HCT116 (cell line): ENCODE results near the gene KCNC3. TPM values are rescaled to one million over a fixed set of nuclear protein-coding genes. Genes with fewer than 3 reads are reported as not detected.

Experiments used
- ATAC-seq: fragments of 200-7000 bp; cut with Tn5 transposase; 2 replicates; pipeline ENCODE4 v1.9.1; 2020; ENCODE audit warnings: mild to moderate bottlenecking, moderate library complexity
- BruUV-seq: library from RNA; stranded (reverse); fragments of 400-500 nt; replicated peaks from 2 replicates; lab custom pipeline; 2021; lab: Mats Ljungman, UMichigan
- CTCF ChIA-PET: fragments of 300-600 bp; sonication (Branson Sonifier 250); formaldehyde crosslinking; loops from one replicate; lab custom pipeline; 2021; ENCODE audit warnings: antibody characterized with exemption; lab: Charles Lee
- POLR2A ChIA-PET: fragments of 300-600, 350-600 bp; sonication (Branson Sonifier 250); formaldehyde crosslinking; loops from one replicate; lab custom pipeline; 2021; ENCODE audit warnings: antibody characterized with exemption; lab: Charles Lee
- RAD21 ChIA-PET, 2 experiments: fragments of 300-600 bp; sonication (Branson Sonifier 250); formaldehyde crosslinking; loops; one replicate each; lab custom pipeline; 2023; ENCODE audit warnings: low total read pairs in 2 of 2; ENCODE audit not compliant: uncharacterized antibody in 2 of 2, unreplicated experiment in 2 of 2, low non-redundant PET in 1 of 2; lab: Charles Lee
- DNase-seq: peaks from one replicate; pipeline ENCODE4 v3.0.0-alpha.2; 2010; ENCODE audit warnings: low read depth, low spot score
- H2AFZ ChIP-seq: fragments of 200-600 bp; shearing (Covaris generic), sonication (generic); 2 replicates; pipeline ENCODE4 v1.6.1; 2017; ENCODE audit warnings: low read depth, mixed run types, mixed read lengths, antibody characterized with exemption, low read length; ENCODE audit not compliant: poor library complexity, severe bottlenecking
- H3K27ac ChIP-seq: 2 replicates; pipeline ENCODE4 v1.5.1; 2012; ENCODE audit warnings: low read depth, low read length
- H3K27me3 ChIP-seq: fragments of 200-600 bp; sonication (generic); 2 replicates; pipeline ENCODE4 v1.6.1; 2016; ENCODE audit warnings: mixed run types, low read length, mixed read lengths; ENCODE audit not compliant: insufficient read depth
- H3K36me3 ChIP-seq, 2 experiments: fragments of 200-500 bp in 1 of 2; fragments of 200-600 bp in 1 of 2; sonication (Bioruptor generic) in 1 of 2; sonication (generic) in 1 of 2; 2 replicates each; pipeline versions ENCODE4 v1.5.1 to v1.6.1; 2014 to 2016; ENCODE audit warnings: low read length in 2 of 2, inconsistent platforms in 1 of 2, mixed read lengths in 1 of 2, mixed run types in 1 of 2; ENCODE audit not compliant: insufficient read depth in 2 of 2, control insufficient read depth in 1 of 2
- H3K4me1 ChIP-seq, 2 experiments: fragments of 200-600 bp in 1 of 2; sonication (generic) in 1 of 2; 2 replicates each; pipeline versions ENCODE4 v1.5.1 to v1.6.1; 2012 to 2017; ENCODE audit warnings: low read length in 2 of 2, inconsistent platforms in 1 of 2, mild to moderate bottlenecking in 1 of 2, mixed read lengths in 1 of 2, mixed run types in 1 of 2, moderate library complexity in 1 of 2; ENCODE audit not compliant: insufficient read depth in 2 of 2, control insufficient read depth in 1 of 2
- H3K4me2 ChIP-seq: fragments of 200-600 bp; sonication (generic); 2 replicates; pipeline ENCODE4 v1.6.1; 2017; ENCODE audit warnings: mixed run types, low read length, mixed read lengths
- H3K4me3 ChIP-seq, 2 experiments: fragments of 200-600 bp in 1 of 2; sonication (generic) in 1 of 2; replicated peaks in 1 of 2; 2 replicates each; pipeline ENCODE4 v1.5.1; 2011 to 2016; ENCODE audit warnings: low read length in 2 of 2, control low read depth in 1 of 2, low read depth in 1 of 2, mild to moderate bottlenecking in 1 of 2, mixed read lengths in 1 of 2, mixed run types in 1 of 2
- H3K79me2 ChIP-seq: fragments of 200-600 bp; sonication (generic); 2 replicates; pipeline ENCODE4 v1.6.1; 2017; ENCODE audit warnings: mild to moderate bottlenecking, mixed run types, low read length, moderate library complexity, mixed read lengths; ENCODE audit not compliant: insufficient read depth
- H3K9ac ChIP-seq: fragments of 200-600 bp; sonication (generic); 2 replicates; pipeline ENCODE4 v1.6.1; 2016; ENCODE audit warnings: low read length, mixed read lengths
- H3K9me2 ChIP-seq: fragments of 200-600 bp; sonication (generic), shearing (Covaris generic); 2 replicates; pipeline ENCODE4 v1.6.1; 2017; ENCODE audit warnings: mixed run types, mild to moderate bottlenecking, moderate library complexity; ENCODE audit not compliant: insufficient read depth
- H3K9me3 ChIP-seq, 2 experiments: fragments of 200-500 bp in 1 of 2; fragments of 200-600 bp in 1 of 2; sonication (Bioruptor generic) in 1 of 2; sonication (generic) in 1 of 2; 2 replicates each; pipeline ENCODE4 v1.6.1; 2014 to 2017; ENCODE audit warnings: low read length in 2 of 2, mixed read lengths in 2 of 2, inconsistent platforms in 1 of 2, low read depth in 1 of 2, mild to moderate bottlenecking in 1 of 2, mixed run types in 1 of 2, moderate library complexity in 1 of 2; ENCODE audit not compliant: control insufficient read depth in 1 of 2, insufficient read depth in 1 of 2
- H4K20me1 ChIP-seq: fragments of 200-600 bp; sonication (generic), shearing (Covaris generic); 2 replicates; pipeline ENCODE4 v1.6.1; 2017; ENCODE audit warnings: mixed run types, mild to moderate bottlenecking, moderate library complexity; ENCODE audit not compliant: insufficient read depth
- ATF3 ChIP-seq: IDR thresholded peaks from 2 replicates; pipeline ENCODE4 v1.6.1; 2012
- CBX3 ChIP-seq: IDR thresholded peaks from 2 replicates; pipeline ENCODE4 v1.6.1; 2012; ENCODE audit warnings: low read depth
- CEBPB ChIP-seq: IDR thresholded peaks from 2 replicates; pipeline ENCODE4 v1.6.1; 2012; ENCODE audit warnings: low read depth
- CTCF ChIP-seq, 3 experiments: fragments of 200-600 bp in 1 of 3; sonication (generic) in 1 of 3; IDR thresholded peaks in 2 of 3; conservative IDR thresholded peaks in 1 of 3; 2 replicates each; pipeline ENCODE4 v1.5.1; 2012 to 2017; ENCODE audit warnings: low read depth in 2 of 3, low read length in 2 of 3, antibody characterized with exemption in 1 of 3, borderline replicate concordance in 1 of 3, control low read depth in 1 of 3, mild to moderate bottlenecking in 1 of 3, mixed read lengths in 1 of 3, mixed run types in 1 of 3, moderate library complexity in 1 of 3; ENCODE audit not compliant: insufficient read depth in 1 of 3
- EGR1 ChIP-seq: IDR thresholded peaks from 2 replicates; pipeline ENCODE4 v1.6.1; 2012; ENCODE audit warnings: low read depth
- ELF1 ChIP-seq: IDR thresholded peaks from 2 replicates; pipeline ENCODE4 v1.6.1; 2012; ENCODE audit warnings: low read depth, borderline replicate concordance
- EZH2 ChIP-seq: fragments of 200-600 bp; sonication (generic); IDR thresholded peaks from 2 replicates; pipeline ENCODE4 v1.6.1; 2017; ENCODE audit warnings: antibody characterized with exemption, mixed run types
- EZH2phosphoT487 ChIP-seq: fragments of 200-600 bp; IDR thresholded peaks from 2 replicates; pipeline ENCODE4 v1.6.1; 2018; ENCODE audit warnings: antibody characterized with exemption, borderline replicate concordance
- FOSL1 ChIP-seq: IDR thresholded peaks from 2 replicates; pipeline ENCODE4 v1.6.1; 2012; ENCODE audit warnings: low read depth
- JUND ChIP-seq: IDR thresholded peaks from 2 replicates; pipeline ENCODE4 v1.6.1; 2012
- MAX ChIP-seq: IDR thresholded peaks from 2 replicates; pipeline ENCODE4 v1.6.1; 2012
- POLR2AphosphoS5 ChIP-seq: IDR thresholded peaks from 2 replicates; pipeline ENCODE4 v1.6.1; 2011; ENCODE audit warnings: mild to moderate bottlenecking, low read depth, low read length, moderate library complexity
- RAD21 ChIP-seq: IDR thresholded peaks from 2 replicates; pipeline ENCODE4 v1.6.1; 2012; ENCODE audit warnings: low read depth, mild to moderate bottlenecking
- REST ChIP-seq: IDR thresholded peaks from 2 replicates; pipeline ENCODE4 v1.6.1; 2012; ENCODE audit warnings: low read depth
- SIN3A ChIP-seq: IDR thresholded peaks from 2 replicates; pipeline ENCODE4 v1.6.1; 2012; ENCODE audit warnings: low read depth
- SRF ChIP-seq: IDR thresholded peaks from 2 replicates; pipeline ENCODE4 v1.6.1; 2012; ENCODE audit warnings: low read depth
- TCF7L2 ChIP-seq: IDR thresholded peaks from 2 replicates; pipeline ENCODE4 v1.7.0; 2011; ENCODE audit warnings: borderline replicate concordance, inconsistent platforms; ENCODE audit not compliant: insufficient read depth, insufficient read length; ENCODE audit errors: extremely low read depth
- YY1 ChIP-seq: IDR thresholded peaks from 2 replicates; pipeline ENCODE4 v1.6.1; 2011; ENCODE audit warnings: low read length, low read depth, moderate library complexity, mild to moderate bottlenecking; ENCODE audit not compliant: insufficient replicate concordance; ENCODE audit errors: extremely low read depth
- ZFX ChIP-seq: fragments of 450-650 bp; IDR thresholded peaks from 2 replicates; pipeline ENCODE4 v1.6.1; 2017
- ZNF274 ChIP-seq: fragments of 200-500 bp; sonication (Bioruptor generic); IDR thresholded peaks from 2 replicates; pipeline ENCODE4 v1.6.1; 2014; ENCODE audit warnings: mild to moderate bottlenecking, low read depth, low read length, inconsistent platforms
- intact Hi-C: fragments of 100-400 bp; cut with micrococcal nuclease; formaldehyde crosslinking; loops from 2 replicates; pipeline ENCODE4 v1.10.0; 2022
- total RNA-seq: library from RNA; stranded (reverse); gene quantifications from one replicate; pipeline ENCODE4 v1.2.1, GENCODE V29; 2021; ENCODE audit not compliant: unreplicated experiment

The KCNC3 gene
- total RNA-seq, 1 experiment from 2014 or later = 6.9 TPM

GRCh38 chr19:50352242-50352641 is 23.1 kb upstream of the KCNC3 start:
- H3K4me2 ChIP-seq = no peak overlapping the region
- H3K9me2 ChIP-seq = no peaks in the 10 kb centered on the region
- H3K36me3 ChIP-seq = no peaks in the 10 kb centered on the region
- RAD21 ChIA-PET = no interaction called here
- no peaks in the 10 kb centered on the region for H4K20me1 ChIP-seq
- no TSS peak for BruUV-seq
- H3K4me3 ChIP-seq = no peak overlapping the region
- H3K79me2 ChIP-seq = no peaks in the 10 kb centered on the region
- intact Hi-C loops = no loop called here
- no peaks in the 10 kb centered on the region for H3K27me3 ChIP-seq
- POLR2A ChIA-PET = no interaction called here
- H3K4me1 ChIP-seq = peaks cover 0 to 2% of the 10 kb centered on the region in 2 experiments; a peak in 1 of 4 replicates
- H2AFZ ChIP-seq = no peak overlapping the region
- no peak overlapping the region for H3K9ac ChIP-seq
- CTCF ChIA-PET = interaction anchor here (1.4 kb wide), 1 partner anchor 27 kb away, joined by 3 read pairs; no protein-coding TSS in a partner anchor
- no peak for ATAC-seq
- no peaks in the 10 kb centered on the region for H3K9me3 ChIP-seq
- no peak for TF ChIP-seq EZH2
- TF ChIP-seq ZNF274 = no peak
- no peak for TF ChIP-seq YY1
- TF ChIP-seq SIN3A = no peak
- no peak for TF ChIP-seq JUND
- TF ChIP-seq MAX = no peak
- no peak for TF ChIP-seq CTCF (IDR thresholded peaks at IDR 0.05 in 2 of 3, conservative IDR thresholded peaks at IDR 0.05 in 1 of 3; ENCODE audit: borderline replicate concordance in 1 of 3, insufficient read depth in 1 of 3, low read depth in 2 of 3, low read length in 2 of 3)
- no peak for TF ChIP-seq REST
- no peak for TF ChIP-seq FOSL1
- TF ChIP-seq CEBPB = no peak
- no peak for TF ChIP-seq CBX3
- TF ChIP-seq ELF1 = no peak
- no peak for TF ChIP-seq ZFX
- no peak for TF ChIP-seq TCF7L2
- no peak for TF ChIP-seq EZH2phosphoT487
- TF ChIP-seq POLR2AphosphoS5 = no peak
- TF ChIP-seq SRF = no peak
- TF ChIP-seq ATF3 = no peak
- TF ChIP-seq RAD21 = no peak
- TF ChIP-seq EGR1 = no peak
- TF ChIP-seq, all 23 proteins: peak for 0
- H3K27ac ChIP-seq = no peak overlapping the region
- DNase-seq = no peak
